Calu3 (cell line): ENCODE results near the gene FKBP6. TPM values are rescaled to one million over a fixed set of nuclear protein-coding genes. Genes with fewer than 3 reads are reported as not detected.

Experiments
- BruUV-seq: library from RNA; stranded (reverse); fragments of 400-500 nt; replicated peaks from 2 replicates; lab custom pipeline; 2021; lab: Mats Ljungman, UMichigan
- CTCF ChIA-PET: fragments of 300-600 bp; sonication (Branson Sonifier 250); formaldehyde crosslinking; loops from one replicate; lab custom pipeline; 2022; ENCODE audit warnings: antibody characterized with exemption; lab: Charles Lee
- DNase-seq: peaks from one replicate; pipeline ENCODE4 v3.0.0; 2022
- H3K27ac Mint-ChIP-seq: one replicate; pipeline ENCODE4 v1.8.0; 2022; ENCODE audit warnings: mixed read lengths; ENCODE audit not compliant: unreplicated experiment
- H3K27me3 Mint-ChIP-seq: one replicate; pipeline ENCODE4 v1.8.0; 2022; ENCODE audit warnings: mixed read lengths; ENCODE audit not compliant: unreplicated experiment
- H3K36me3 Mint-ChIP-seq: one replicate; pipeline ENCODE4 v1.8.0; 2022; ENCODE audit warnings: mild to moderate bottlenecking, moderate library complexity, mixed read lengths; ENCODE audit not compliant: insufficient read depth, unreplicated experiment
- H3K4me1 Mint-ChIP-seq: one replicate; pipeline ENCODE4 v1.8.0; 2022; ENCODE audit warnings: mild to moderate bottlenecking, low read depth, mixed read lengths; ENCODE audit not compliant: unreplicated experiment
- H3K4me3 Mint-ChIP-seq: one replicate; pipeline ENCODE4 v1.8.0; 2022; ENCODE audit warnings: mild to moderate bottlenecking, low read depth, moderate library complexity, mixed read lengths; ENCODE audit not compliant: unreplicated experiment
- H3K9me3 Mint-ChIP-seq: one replicate; pipeline ENCODE4 v1.8.0; 2022; ENCODE audit warnings: low read depth, mixed read lengths; ENCODE audit not compliant: unreplicated experiment
- CTCF ChIP-seq: fragments of 200-600 bp; IDR thresholded peaks from one replicate; pipeline ENCODE4 v1.8.0; 2022; ENCODE audit warnings: antibody characterized with exemption; ENCODE audit not compliant: unreplicated experiment
- intact Hi-C: fragments of 100-400 bp; cut with micrococcal nuclease; formaldehyde crosslinking; loops from one replicate; pipeline ENCODE4 v1.10.0; 2022; ENCODE audit not compliant: unreplicated experiment
- total RNA-seq: library from RNA; stranded (reverse); gene quantifications from 2 replicates; pipeline ENCODE4 v1.2.3, GENCODE V29; 2022

The FKBP6 gene
- total RNA-seq, 1 experiment from 2014 or later: not detected

GRCh38 chr7:73350306-73351068 is 22.5 kb downstream of the FKBP6 start:
- Mint-ChIP-seq H3K9me3 (peaks cover 4% of the 10 kb centered on the region), H3K27me3 (peaks cover 15% of the 10 kb centered on the region), H3K4me3 (no peak overlapping the region), H3K4me1 (no peaks in the 10 kb centered on the region), H3K27ac (no peak overlapping the region), H3K36me3 (no peaks in the 10 kb centered on the region)
- intact Hi-C loops: no loop called here
- TF ChIP-seq CTCF: no peak
- no TSS peak for BruUV-seq
- no peak for DNase-seq
- CTCF ChIA-PET: no interaction called here

GRCh38 chr7:73351447-73352167 is 23.6 kb downstream of the FKBP6 start:
- BruUV-seq: no TSS peak
- intact Hi-C loops: no loop called here
- H3K9me3 Mint-ChIP-seq: peaks cover 4% of the 10 kb centered on the region
- CTCF ChIA-PET: no interaction called here
- no peak for TF ChIP-seq CTCF
- H3K4me1 Mint-ChIP-seq: no peaks in the 10 kb centered on the region
- H3K4me3 Mint-ChIP-seq: no peak overlapping the region
- H3K36me3 Mint-ChIP-seq: no peaks in the 10 kb centered on the region
- H3K27me3 Mint-ChIP-seq: peaks cover 15% of the 10 kb centered on the region
- no peak for DNase-seq
- H3K27ac Mint-ChIP-seq: no peak overlapping the region

GRCh38 chr7:73352784-73353183 is 24.8 kb downstream of the FKBP6 start:
- BruUV-seq: no TSS peak
- no peak for TF ChIP-seq CTCF
- CTCF ChIA-PET: no interaction called here
- no peaks in the 10 kb centered on the region for H3K4me1 Mint-ChIP-seq
- H3K36me3 Mint-ChIP-seq: no peaks in the 10 kb centered on the region
- H3K4me3 Mint-ChIP-seq: no peak overlapping the region
- no peak for DNase-seq
- peaks cover 11% of the 10 kb centered on the region for H3K27me3 Mint-ChIP-seq
- no peak overlapping the region for H3K27ac Mint-ChIP-seq
- H3K9me3 Mint-ChIP-seq: peaks cover 4% of the 10 kb centered on the region
- intact Hi-C loops: no loop called here

- H3K9me3 Mint-ChIP-seq: peaks cover 4% of the 10 kb centered on the region
- intact Hi-C loops: no loop called here
- H3K4me1 Mint-ChIP-seq: no peaks in the 10 kb centered on the region
- no peak for TF ChIP-seq CTCF
- no peak overlapping the region for H3K27ac Mint-ChIP-seq
- H3K27me3 Mint-ChIP-seq: peaks cover 7% of the 10 kb centered on the region
- no TSS peak for BruUV-seq
- no peak overlapping the region for H3K4me3 Mint-ChIP-seq
- no peak for DNase-seq
- CTCF ChIA-PET: no interaction called here
- H3K36me3 Mint-ChIP-seq: no peaks in the 10 kb centered on the region
Measured at GRCh38 chr7:73353243-73353642, 25.3 kb downstream of the FKBP6 start.
